Chondrocyte (in vitro differentiated cells): ENCODE measurements around the gene TEAD1. TPM values are rescaled to one million over a fixed set of nuclear protein-coding genes. Genes with fewer than 3 reads are reported as not detected.

ENCODE experiments used
- DNase-seq: peaks from one replicate; pipeline ENCODE4 v3.0.0; 2021; ENCODE audit warnings: mixed read lengths, low spot score
- H3K27ac Mint-ChIP-seq: one replicate; pipeline ENCODE4 v1.8.0; 2021; ENCODE audit warnings: mild to moderate bottlenecking, moderate library complexity, mixed read lengths; ENCODE audit not compliant: unreplicated experiment
- H3K27me3 Mint-ChIP-seq: 2 replicates; pipeline ENCODE4 v1.8.0; 2021; ENCODE audit warnings: low read depth, mixed read lengths
- H3K36me3 Mint-ChIP-seq: 2 replicates; pipeline ENCODE4 v1.8.0; 2021; ENCODE audit warnings: low read depth, mixed read lengths
- H3K4me1 Mint-ChIP-seq: 2 replicates; pipeline ENCODE4 v1.8.0; 2021; ENCODE audit warnings: low read depth, mild to moderate bottlenecking, mixed read lengths
- H3K4me3 Mint-ChIP-seq: one replicate; pipeline ENCODE4 v1.8.0; 2021; ENCODE audit warnings: mild to moderate bottlenecking, moderate library complexity, mixed read lengths; ENCODE audit not compliant: unreplicated experiment
- H3K9me3 Mint-ChIP-seq: 2 replicates; pipeline ENCODE4 v1.8.0; 2021; ENCODE audit warnings: low read depth, mixed read lengths
- CTCF ChIP-seq: fragments of 200-600 bp; sonication (generic); IDR thresholded peaks from 2 replicates; pipeline ENCODE4 v1.5.0; 2021; ENCODE audit warnings: antibody characterized with exemption, mild to moderate bottlenecking, moderate library complexity
- total RNA-seq: library from RNA; stranded (reverse); gene quantifications from 3 replicates; pipeline ENCODE4 v1.2.1, GENCODE V29; 2021

TEAD1 gene
- total RNA-seq, 1 donor from 2014 or later = 137 TPM

GRCh38 chr11:12653729-12654128 lies 20.5 kb upstream of the TEAD1 start:
- Mint-ChIP-seq H3K27me3 (no peaks in the 10 kb centered on the region), H3K4me3 (no peak overlapping the region), H3K9me3 (peaks cover 18% of the 10 kb centered on the region), H3K27ac (no peak overlapping the region), H3K4me1 (no peaks in the 10 kb centered on the region), H3K36me3 (peaks cover 5% of the 10 kb centered on the region)
- TF ChIP-seq CTCF = no peak
- DNase-seq = no peak

- TF ChIP-seq CTCF = no peak
Observed at GRCh38 chr11:12655842-12656241, 18.4 kb upstream of the TEAD1 start.

DNA sequence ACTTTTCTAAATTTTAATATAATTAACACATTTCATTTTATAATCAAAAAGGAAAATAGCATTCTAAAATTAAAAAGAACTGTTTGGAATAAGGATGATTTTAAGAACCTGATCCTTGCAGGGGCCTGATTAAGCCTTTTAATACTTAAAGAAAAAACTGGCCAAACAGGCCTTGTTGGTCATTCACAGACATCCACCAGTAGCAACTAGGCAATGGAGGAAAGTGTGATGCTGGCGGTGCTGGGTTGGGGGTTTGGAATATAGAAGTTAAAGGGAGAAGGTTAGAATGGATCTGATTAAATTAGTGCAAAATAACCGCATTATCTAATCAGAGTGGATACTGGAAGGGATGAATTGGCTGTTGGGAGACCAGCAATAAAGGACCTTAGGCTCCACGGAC lies 16.9 kb upstream of the TEAD1 start:
- no peak for TF ChIP-seq CTCF
- H3K9me3 Mint-ChIP-seq = peaks cover 18% of the 10 kb centered on the region
- no peak overlapping the region for H3K4me3 Mint-ChIP-seq
- DNase-seq = no peak
- no peak overlapping the region for H3K27ac Mint-ChIP-seq
- no peaks in the 10 kb centered on the region for H3K27me3 Mint-ChIP-seq
- no peaks in the 10 kb centered on the region for H3K4me1 Mint-ChIP-seq
- peaks cover 5% of the 10 kb centered on the region for H3K36me3 Mint-ChIP-seq

More at GRCh38 chr11:12655842-12656241, 18.4 kb upstream of the TEAD1 start:
- H3K9me3 Mint-ChIP-seq = peaks cover 17% of the 10 kb centered on the region
- DNase-seq = no peak
- H3K4me3 Mint-ChIP-seq = no peak overlapping the region
- peaks cover 5% of the 10 kb centered on the region for H3K36me3 Mint-ChIP-seq
- no peaks in the 10 kb centered on the region for H3K27me3 Mint-ChIP-seq
- no peak overlapping the region for H3K27ac Mint-ChIP-seq
- no peaks in the 10 kb centered on the region for H3K4me1 Mint-ChIP-seq

DNA sequence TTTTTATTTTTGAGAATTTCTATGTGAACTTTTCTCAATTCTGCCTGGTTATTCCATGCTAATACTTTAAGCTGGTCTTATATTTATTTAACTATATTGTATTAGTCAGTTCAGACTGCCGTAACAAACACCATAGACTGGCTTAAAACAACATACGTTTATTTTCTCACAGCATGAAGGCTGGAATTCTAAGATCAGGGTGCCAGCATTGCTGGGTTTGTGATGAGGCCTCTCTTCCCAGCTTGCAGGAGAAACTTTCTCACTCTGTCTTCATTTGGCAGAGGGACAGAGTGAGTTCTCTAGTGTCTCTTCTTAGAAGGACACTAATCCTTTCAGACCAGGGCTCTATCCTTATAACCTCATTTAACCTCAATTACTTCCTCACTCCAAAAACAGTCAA lies 16.2 kb upstream of the TEAD1 start:
- no peak for DNase-seq
- H3K4me1 Mint-ChIP-seq = no peaks in the 10 kb centered on the region
- H3K4me3 Mint-ChIP-seq = no peak overlapping the region
- H3K36me3 Mint-ChIP-seq = peaks cover 5% of the 10 kb centered on the region
- no peaks in the 10 kb centered on the region for H3K27me3 Mint-ChIP-seq
- no peak overlapping the region for H3K27ac Mint-ChIP-seq
- H3K9me3 Mint-ChIP-seq = peaks cover 18% of the 10 kb centered on the region
- no peak for TF ChIP-seq CTCF

- H3K36me3 Mint-ChIP-seq = peaks cover 2% of the 10 kb centered on the region
- DNase-seq = no peak
- H3K4me1 Mint-ChIP-seq = no peaks in the 10 kb centered on the region
- peaks cover 4% of the 10 kb centered on the region for H3K27me3 Mint-ChIP-seq
- H3K4me3 Mint-ChIP-seq = no peak overlapping the region
- no peak for TF ChIP-seq CTCF
- H3K27ac Mint-ChIP-seq = no peak overlapping the region
- H3K9me3 Mint-ChIP-seq = peaks cover 4% of the 10 kb centered on the region
Observed at GRCh38 chr11:12662101-12662689, 12.0 kb upstream of the TEAD1 start.
